SU-DHL-6 (cell line): ENCODE measurements around the gene HSD3B2.

ENCODE experiments used
- CTCF ChIP-seq: fragments of 200-600 bp; sonication (generic); IDR thresholded peaks from one replicate; pipeline ENCODE4 v1.5.1; 2017; ENCODE audit warnings: antibody characterized with exemption, mild to moderate bottlenecking, low read length, moderate library complexity; ENCODE audit not compliant: insufficient read depth, poor library complexity, severe bottlenecking
- EZH2phosphoT487 ChIP-seq: fragments of 200-600 bp; sonication (generic), shearing (Covaris generic); conservative IDR thresholded peaks from 2 replicates; pipeline ENCODE4 v1.6.1; 2018; ENCODE audit warnings: mild to moderate bottlenecking, antibody characterized with exemption, low read length, moderate library complexity, mixed read lengths

- no peak for TF ChIP-seq CTCF
- TF ChIP-seq EZH2phosphoT487: no peak
These were observed 57.3 kb downstream of the HSD3B2 start for GRCh38 chr1:119472080-119472818.
